Stimulated activated CD4-positive, alpha-beta T cell treated with anti-CD3 and anti-CD28 coated beads, Interleukin-2, amount 100 ng/mL, for 24 hours (primary cell): Measurements from ENCODE around the gene TRIO.

Experiments used
- DNase-seq, 2 donors: peaks; one replicate each; pipeline ENCODE4 v3.0.0-alpha.2; 2020

The TRIO gene

DNA sequence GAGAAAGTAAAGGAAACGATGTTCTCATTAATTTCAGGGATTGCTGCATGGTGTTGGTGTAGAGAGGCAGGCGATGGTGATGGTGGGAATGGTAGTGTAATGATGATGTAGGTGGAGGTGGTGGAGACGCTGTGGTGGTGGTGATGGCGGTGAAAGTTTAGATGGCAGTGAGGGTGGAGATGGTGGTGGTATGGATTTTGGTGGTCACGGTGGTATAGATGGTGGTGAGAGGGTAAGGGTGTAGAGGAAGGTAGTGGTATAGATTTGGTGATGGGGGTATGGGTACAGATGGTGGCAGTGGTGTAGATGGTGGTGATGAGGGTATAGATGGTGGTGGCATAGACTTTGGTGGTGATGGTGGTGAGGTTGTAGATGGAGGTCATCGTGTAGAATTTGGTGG, 259.3 kb downstream of the TRIO start:
- DNase-seq, result no peak

- DNase-seq, result no peak
Measured at GRCh38 chr5:14404780-14405179, 261.6 kb downstream of the TRIO start.

DNA sequence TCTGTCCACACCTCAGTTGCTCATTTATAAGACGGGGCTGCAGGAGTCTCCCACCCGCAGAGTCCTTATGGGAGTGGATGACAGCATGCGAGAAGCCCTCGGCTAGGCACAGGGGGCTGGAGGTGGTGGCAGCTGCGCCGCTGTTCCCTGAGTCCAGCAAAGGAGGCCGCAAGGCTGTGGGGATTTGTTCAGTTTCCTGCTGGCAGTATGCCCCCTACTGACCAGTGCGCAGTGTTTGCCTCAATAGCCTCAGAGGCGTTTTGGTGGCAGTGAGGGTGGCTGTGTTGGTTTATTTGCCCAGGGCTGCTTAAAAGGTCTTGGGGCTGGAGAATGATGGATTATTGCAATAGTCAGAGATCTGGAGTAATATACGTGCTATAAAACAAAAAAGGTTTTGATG, 262.1 kb downstream of the TRIO start:
- no peak for DNase-seq

DNA sequence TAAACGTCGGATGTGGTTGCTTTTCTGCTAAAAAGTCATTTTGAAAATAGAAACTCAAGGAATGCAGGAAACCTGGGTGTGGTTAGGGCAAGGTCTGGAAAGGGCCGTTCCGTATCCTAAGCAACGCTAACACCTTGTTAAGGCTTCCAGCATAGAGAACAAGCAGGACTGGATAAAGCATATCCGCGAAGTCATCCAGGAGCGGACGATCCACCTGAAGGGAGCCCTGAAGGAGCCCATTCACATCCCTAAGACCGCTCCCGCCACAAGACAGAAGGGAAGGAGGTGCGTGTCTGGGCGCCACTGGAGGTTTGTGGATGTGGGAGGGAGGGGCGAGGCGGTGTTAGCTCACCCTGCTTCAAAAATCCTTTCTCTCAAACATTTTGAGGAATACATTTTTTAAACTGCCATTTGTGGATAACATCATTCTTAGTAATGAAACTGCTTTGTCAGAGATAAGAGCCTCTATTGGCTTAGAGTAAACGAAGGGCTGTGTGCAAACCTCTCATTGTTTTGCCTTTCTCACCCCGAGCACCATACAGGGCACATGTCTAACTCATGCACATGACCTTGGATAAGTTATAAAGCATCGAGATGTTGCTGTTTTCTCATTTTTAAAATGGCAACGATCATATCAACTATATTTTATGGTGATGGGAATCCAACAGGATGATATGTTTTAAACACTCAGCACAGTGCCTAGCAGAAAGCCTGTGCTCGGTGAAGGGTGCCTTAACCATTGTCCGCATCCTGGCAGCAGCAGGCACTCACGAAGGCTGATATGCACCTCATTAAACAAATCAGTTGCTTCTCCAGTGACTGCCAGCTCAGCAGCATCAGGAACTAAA, 262.8 kb downstream of the TRIO start:
- no peak for DNase-seq

DNA sequence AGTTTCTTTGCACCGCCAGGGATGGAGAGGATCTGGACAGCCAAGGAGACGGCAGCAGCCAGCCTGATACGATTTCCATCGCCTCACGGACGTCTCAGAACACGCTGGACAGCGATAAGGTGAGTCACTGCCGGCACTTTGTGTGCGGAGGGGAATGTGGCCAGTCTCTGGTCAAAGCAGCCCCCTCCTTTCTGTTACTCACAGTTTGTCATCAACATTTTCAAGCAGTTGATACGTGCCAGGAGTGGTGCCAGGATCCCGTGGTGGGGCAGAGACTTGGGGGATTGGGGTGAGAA, 263.4 kb downstream of the TRIO start:
- no peak for DNase-seq

- DNase-seq, result no peak
Measured at GRCh38 chr5:14407051-14407450, 263.9 kb downstream of the TRIO start.

GRCh38 chr5:14407746-14408175, 264.6 kb downstream of the TRIO start:
- no peak for DNase-seq

GRCh38 chr5:14408969-14409586, 265.9 kb downstream of the TRIO start:
- DNase-seq, result no peak

DNA sequence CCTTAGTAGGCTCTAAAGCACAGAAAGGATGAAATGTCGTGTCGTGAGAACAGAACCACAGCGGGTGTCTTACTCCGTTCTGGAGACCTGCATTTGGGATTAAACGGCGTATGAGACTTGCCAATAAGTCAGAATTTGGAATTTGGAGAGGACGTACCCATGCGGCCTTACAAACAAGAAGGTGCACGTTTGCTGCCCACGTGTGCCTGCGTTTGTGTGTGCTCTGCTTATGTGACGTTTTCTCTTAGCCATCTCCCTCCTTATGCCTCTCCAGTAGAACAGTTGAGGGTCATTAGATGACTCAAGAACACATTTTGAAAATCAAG, 266.9 kb downstream of the TRIO start:
- no peak for DNase-seq

DNA sequence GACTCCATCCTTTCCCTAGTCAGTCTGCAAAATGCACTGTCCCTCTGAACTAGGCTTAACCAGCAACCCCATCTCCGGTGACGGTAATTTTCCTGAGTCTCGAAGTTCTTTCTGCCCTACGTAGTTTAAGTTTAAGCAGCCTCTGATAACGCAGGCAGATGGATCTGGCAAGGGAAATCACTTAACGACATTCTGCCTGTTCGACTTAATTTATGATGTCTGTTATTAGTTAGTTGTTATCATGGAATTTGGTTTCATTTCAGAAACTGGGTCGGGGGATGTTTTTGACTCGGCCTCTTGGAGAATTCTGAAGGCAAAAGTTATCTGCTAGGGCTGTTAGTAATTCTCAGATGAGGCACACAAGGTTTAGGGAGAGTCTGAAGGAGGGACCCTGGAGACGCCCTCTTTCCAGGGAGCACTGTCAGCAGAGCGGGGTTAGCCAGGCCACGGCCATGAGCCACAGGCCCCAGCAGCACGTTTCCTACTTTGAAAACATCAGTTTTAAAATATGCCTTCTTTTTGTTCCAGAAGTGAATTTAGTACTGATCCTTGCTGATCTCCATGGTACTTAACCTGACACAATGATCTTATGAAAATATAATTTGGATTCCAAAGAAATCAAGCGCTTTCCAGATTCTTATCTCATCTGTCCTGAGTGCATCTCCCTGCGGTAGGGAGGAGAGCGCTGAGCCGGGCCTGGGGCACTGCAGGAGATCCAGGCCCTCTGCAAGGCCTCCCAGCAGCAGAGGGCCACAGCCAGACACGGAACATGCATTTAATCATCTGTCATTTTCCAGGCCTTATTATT, 267.5 kb downstream of the TRIO start:
- no peak for DNase-seq

DNA sequence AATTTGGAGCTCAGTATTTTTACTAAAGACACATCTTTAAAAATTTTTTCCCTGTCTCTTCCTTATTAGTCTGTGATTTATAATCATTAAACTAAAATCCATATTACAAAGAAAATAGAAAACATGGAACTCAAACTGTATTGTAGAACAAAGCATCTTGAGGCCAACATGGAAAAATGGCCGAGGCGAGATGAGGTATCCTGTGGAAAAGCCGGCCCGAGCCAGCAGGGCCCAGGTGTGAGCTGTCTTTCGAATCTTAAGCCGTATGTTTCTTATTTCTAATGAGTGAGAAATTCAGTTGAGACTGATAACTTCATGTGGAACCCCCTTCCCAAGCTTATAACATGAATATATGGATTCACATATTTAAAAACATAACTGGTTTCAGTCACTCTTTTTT, 268.1 kb downstream of the TRIO start:
- DNase-seq, result no peak

DNA sequence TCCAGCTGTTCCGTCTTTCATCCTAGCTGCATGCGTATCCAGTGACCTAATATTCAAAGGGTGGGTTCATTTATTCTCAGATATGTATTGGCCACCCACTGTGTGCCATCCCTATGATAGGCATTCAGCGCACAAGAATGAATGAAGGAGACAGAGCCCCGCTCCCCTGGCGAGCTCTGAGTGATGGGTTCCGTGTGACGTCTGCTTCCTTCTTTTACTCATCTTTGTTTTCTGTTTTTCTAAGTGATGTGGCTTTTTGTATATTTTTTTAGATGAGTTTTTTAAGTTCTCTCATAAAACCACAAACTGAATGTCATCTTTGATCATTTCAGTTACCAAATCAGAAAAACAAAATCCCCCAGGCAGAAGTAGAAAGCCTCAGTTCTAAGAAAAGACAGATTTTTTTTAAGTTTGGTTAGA, 270.2 kb downstream of the TRIO start:
- peak; percentile 33 to 44 for DNase-seq

- no peak for DNase-seq
Measured at GRCh38 chr5:14414007-14414406, 270.9 kb downstream of the TRIO start.

DNA sequence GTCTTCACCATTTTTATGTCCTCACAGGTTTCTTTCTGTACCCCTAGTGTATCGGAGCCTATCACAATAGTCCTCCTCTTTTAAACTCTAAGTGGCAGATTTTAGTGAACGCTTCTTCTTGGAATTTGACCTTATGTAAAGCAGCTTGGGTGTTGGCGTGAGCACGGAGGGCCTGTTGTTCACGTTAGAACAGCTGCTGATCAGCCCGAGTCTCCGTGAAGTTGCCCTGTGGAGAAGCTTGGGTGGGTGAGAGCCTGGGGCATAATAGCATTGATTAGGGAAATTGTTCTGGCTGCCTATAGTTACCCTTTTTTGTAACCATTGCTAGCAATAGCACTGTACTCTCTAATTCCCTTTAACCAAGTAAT, 271.5 kb downstream of the TRIO start:
- DNase-seq, result no peak

DNA sequence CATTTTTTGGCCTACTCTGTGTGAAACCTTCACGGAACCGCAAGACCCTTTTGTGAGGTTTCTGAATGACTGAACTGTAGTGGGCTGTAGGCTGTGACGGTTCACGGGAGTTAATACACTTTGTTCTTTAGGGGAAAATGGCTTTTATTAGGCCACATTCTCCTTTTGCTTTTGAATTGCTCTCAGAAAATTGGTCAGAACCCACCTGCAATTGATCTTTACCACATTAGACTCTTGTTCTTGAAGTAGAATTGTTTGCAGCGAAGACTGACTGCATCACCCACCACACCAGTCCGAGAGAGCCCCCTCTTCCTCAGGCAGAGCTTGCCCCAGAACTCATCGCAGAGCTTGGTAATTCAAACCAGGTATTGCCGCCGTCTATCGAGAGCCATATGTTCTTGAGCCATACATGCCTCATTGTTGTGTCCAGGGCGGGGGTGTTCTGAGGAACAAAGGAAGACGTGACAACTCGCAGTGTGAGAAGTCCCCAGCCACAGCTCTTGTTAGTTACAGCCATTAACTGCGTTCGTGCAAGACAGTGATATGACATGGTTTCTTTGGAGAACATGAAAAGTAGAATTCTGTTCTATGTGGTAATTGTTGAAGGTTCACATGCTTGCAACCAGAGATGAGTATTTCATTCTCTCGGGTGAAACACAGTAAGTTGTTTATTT, 272.0 kb downstream of the TRIO start:
- DNase-seq, result peak; percentile 25 to 40

DNA sequence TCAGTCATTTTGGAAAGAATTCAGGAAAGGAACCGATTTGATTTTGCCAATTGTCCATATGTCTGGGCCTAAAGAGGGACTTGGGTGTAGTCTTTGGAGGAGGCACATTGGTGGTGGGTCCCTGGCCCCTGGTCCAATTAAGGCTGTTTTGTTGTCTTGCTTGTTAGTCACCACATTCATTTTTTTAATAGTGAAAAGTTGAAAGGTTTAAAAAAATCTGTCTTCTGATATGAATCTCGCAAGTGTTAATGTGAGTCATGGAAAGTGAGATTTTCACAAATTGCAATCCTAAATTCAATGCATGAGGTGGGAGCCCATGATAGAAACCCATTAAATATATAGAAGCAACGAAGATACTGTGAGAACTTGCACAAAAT, 272.5 kb downstream of the TRIO start:
- DNase-seq, result peak; percentile 20 to 29

GRCh38 chr5:14416621-14417275, 273.6 kb downstream of the TRIO start:
- no peak for DNase-seq

DNA sequence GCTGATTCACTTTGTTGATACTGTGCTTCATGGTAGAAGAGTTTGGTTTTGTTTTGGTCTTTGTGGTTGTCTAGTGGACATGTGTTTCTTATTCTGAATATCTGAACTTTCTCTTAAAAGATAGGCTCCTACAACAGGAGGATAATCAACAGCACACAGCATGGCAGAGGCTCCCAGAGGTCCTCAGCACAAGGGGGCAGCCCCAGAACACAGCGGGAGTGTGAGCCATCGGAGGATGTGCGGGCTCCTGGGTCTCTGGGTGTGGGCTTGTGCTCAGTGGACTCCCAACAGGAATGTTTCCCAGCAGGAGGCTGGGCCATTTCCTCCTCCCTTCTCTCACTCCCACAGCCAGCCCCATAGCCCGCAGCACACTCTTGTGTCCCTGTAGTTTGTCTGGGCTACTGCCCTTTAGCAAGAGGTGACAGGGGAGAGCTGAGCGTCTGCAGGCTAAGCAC, 274.2 kb downstream of the TRIO start:
- DNase-seq, result no peak

GRCh38 chr5:14417792-14418765, 274.9 kb downstream of the TRIO start:
- no peak for DNase-seq

DNA sequence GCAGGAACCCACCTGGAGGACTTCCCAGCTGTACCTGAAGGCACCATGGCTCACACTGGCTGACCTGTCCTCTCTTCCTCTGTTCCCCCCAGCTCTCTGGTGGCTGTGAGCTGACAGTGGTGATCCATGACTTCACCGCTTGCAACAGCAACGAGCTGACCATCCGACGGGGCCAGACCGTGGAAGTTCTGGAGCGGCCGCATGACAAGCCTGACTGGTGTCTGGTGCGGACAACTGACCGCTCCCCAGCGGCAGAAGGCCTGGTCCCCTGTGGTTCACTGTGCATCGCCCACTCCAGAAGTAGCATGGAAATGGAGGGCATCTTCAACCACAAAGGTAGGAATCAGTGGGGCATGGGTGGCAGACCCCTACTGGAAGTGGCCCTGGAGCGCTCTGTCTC, 276.5 kb downstream of the TRIO start:
- no peak for DNase-seq

GRCh38 chr5:14420101-14420811, 277.1 kb downstream of the TRIO start:
- DNase-seq, result no peak
